H9 (cell line): Measurements from ENCODE around the gene HYPK. TPM values are rescaled to one million over a fixed set of nuclear protein-coding genes. Genes with fewer than 3 reads are reported as not detected.

ENCODE experiments used
- DNase-seq: peaks from one replicate; pipeline ENCODE4 v3.0.0-alpha.2; 2017
- H2AFZ ChIP-seq: one replicate; pipeline ENCODE4 v1.6.1; 2013; ENCODE audit warnings: mild to moderate bottlenecking, low read length, control low read depth, moderate library complexity
- H2AK5ac ChIP-seq: 2 replicates; pipeline ENCODE4 v1.6.1; 2013; ENCODE audit warnings: low read length, control low read depth, mixed read lengths; ENCODE audit not compliant: insufficient read length
- H2BK120ac ChIP-seq: one replicate; pipeline ENCODE4 v1.6.1; 2013; ENCODE audit warnings: low read depth, mild to moderate bottlenecking, low read length, control low read depth, inconsistent platforms; ENCODE audit not compliant: poor library complexity, severe bottlenecking
- H2BK12ac ChIP-seq: 2 replicates; pipeline ENCODE4 v1.6.1; 2013; ENCODE audit warnings: low read length, control low read depth, mixed read lengths, low read depth; ENCODE audit not compliant: insufficient read length
- H2BK15ac ChIP-seq: 2 replicates; pipeline ENCODE4 v1.6.1; 2013; ENCODE audit warnings: low read depth, low read length, control low read depth
- H2BK20ac ChIP-seq: one replicate; pipeline ENCODE4 v1.6.1; 2013; ENCODE audit warnings: low read depth, mild to moderate bottlenecking, low read length, control low read depth, inconsistent platforms; ENCODE audit not compliant: poor library complexity, severe bottlenecking
- H2BK5ac ChIP-seq: 2 replicates; pipeline ENCODE4 v1.6.1; 2013; ENCODE audit warnings: low read length, control low read depth, mixed read lengths; ENCODE audit not compliant: insufficient read length
- H3K14ac ChIP-seq: 2 replicates; pipeline ENCODE4 v1.6.1; 2013; ENCODE audit warnings: low read length, control low read depth; ENCODE audit not compliant: insufficient read depth
- H3K18ac ChIP-seq: 2 replicates; pipeline ENCODE4 v1.6.1; 2013; ENCODE audit warnings: low read depth, mild to moderate bottlenecking, mixed read lengths, low read length, control low read depth; ENCODE audit not compliant: insufficient read length
- H3K23ac ChIP-seq: 2 replicates; pipeline ENCODE4 v1.6.1; 2013; ENCODE audit warnings: low read length, control low read depth, mixed read lengths, low read depth; ENCODE audit not compliant: insufficient read length
- H3K23me2 ChIP-seq: 2 replicates; pipeline ENCODE4 v1.6.1; 2013; ENCODE audit warnings: low read depth, mild to moderate bottlenecking, mixed read lengths, low read length, control low read depth; ENCODE audit not compliant: insufficient read length, poor library complexity, severe bottlenecking
- H3K27ac ChIP-seq: 2 replicates; pipeline ENCODE4 v1.5.1; 2013; ENCODE audit warnings: low read length, control low read depth, mixed read lengths, low read depth; ENCODE audit not compliant: insufficient read length
- H3K27me3 ChIP-seq: 2 replicates; pipeline ENCODE4 v1.6.1; 2013; ENCODE audit warnings: low read length, control low read depth, inconsistent platforms; ENCODE audit not compliant: insufficient read depth
- H3K4ac ChIP-seq: 2 replicates; pipeline ENCODE4 v1.6.1; 2013; ENCODE audit warnings: low read depth, mild to moderate bottlenecking, control low read depth, inconsistent platforms, low read length, moderate library complexity
- H3K4me1 ChIP-seq: 2 replicates; pipeline ENCODE4 v1.6.1; 2013; ENCODE audit warnings: low read length, control low read depth, inconsistent platforms; ENCODE audit not compliant: insufficient read depth
- H3K4me2 ChIP-seq: 2 replicates; pipeline ENCODE4 v1.6.1; 2013; ENCODE audit warnings: low read length, control low read depth, mixed read lengths; ENCODE audit not compliant: insufficient read length, insufficient read depth
- H3K56ac ChIP-seq: 2 replicates; pipeline ENCODE4 v1.6.1; 2013; ENCODE audit warnings: low read depth, mild to moderate bottlenecking, mixed read lengths, low read length, control low read depth; ENCODE audit not compliant: insufficient read length
- H3K79me1 ChIP-seq: 2 replicates; pipeline ENCODE4 v1.6.1; 2013; ENCODE audit warnings: low read depth, mild to moderate bottlenecking, moderate library complexity, low read length, control low read depth, inconsistent platforms; ENCODE audit not compliant: insufficient read depth, poor library complexity, severe bottlenecking
- H3K79me2 ChIP-seq: 2 replicates; pipeline ENCODE4 v1.6.1; 2013; ENCODE audit warnings: low read length, control low read depth, inconsistent platforms; ENCODE audit not compliant: insufficient read depth
- H3K9ac ChIP-seq: 2 replicates; pipeline ENCODE4 v1.6.1; 2013; ENCODE audit warnings: low read length, control low read depth, mixed read lengths; ENCODE audit not compliant: insufficient read length; ENCODE audit errors: extremely low read depth
- H3K9me3 ChIP-seq: one replicate; pipeline ENCODE4 v1.6.1; 2013; ENCODE audit warnings: low read depth, low read length, inconsistent platforms; ENCODE audit not compliant: control insufficient read depth
- H3T11ph ChIP-seq: one replicate; pipeline ENCODE4 v1.6.1; 2013; ENCODE audit warnings: mild to moderate bottlenecking, low read length, control low read depth, inconsistent platforms
- H4K20me1 ChIP-seq: one replicate; pipeline ENCODE4 v1.6.1; 2013; ENCODE audit not compliant: control insufficient read depth, insufficient read length, insufficient read depth
- H4K5ac ChIP-seq: 2 replicates; pipeline ENCODE4 v1.6.1; 2013; ENCODE audit warnings: low read depth, mild to moderate bottlenecking, mixed read lengths, low read length, control low read depth; ENCODE audit not compliant: insufficient read length
- H4K8ac ChIP-seq: replicated peaks from 2 replicates; pipeline ENCODE4 v1.6.1; 2013; ENCODE audit warnings: low read length, control low read depth, mixed read lengths, low read depth; ENCODE audit not compliant: insufficient read length
- H4K91ac ChIP-seq: 2 replicates; pipeline ENCODE4 v1.6.1; 2013; ENCODE audit warnings: low read depth, mild to moderate bottlenecking, moderate library complexity, mixed read lengths, low read length, control low read depth; ENCODE audit not compliant: insufficient read length
- H3K27ac Mint-ChIP-seq, 3 experiments: 2 replicates in 2 of 3; 3 replicates in 1 of 3; pipeline ENCODE4 v1.8.0; 2020 to 2021; ENCODE audit warnings: mixed read lengths in 3 of 3, mild to moderate bottlenecking in 1 of 3, moderate library complexity in 1 of 3
- H3K27me3 Mint-ChIP-seq: 2 replicates; pipeline ENCODE4 v1.8.0; 2021; ENCODE audit warnings: low read depth, mild to moderate bottlenecking, moderate library complexity, mixed read lengths
- H3K36me3 Mint-ChIP-seq, 3 experiments: 2 replicates in 2 of 3; 3 replicates in 1 of 3; pipeline ENCODE4 v1.8.0; 2020 to 2021; ENCODE audit warnings: low read depth in 3 of 3, mixed read lengths in 3 of 3; ENCODE audit not compliant: insufficient read depth in 1 of 3
- H3K4me1 Mint-ChIP-seq, 2 experiments: 2 replicates each; pipeline ENCODE4 v1.8.0; 2020; ENCODE audit warnings: mixed read lengths in 2 of 2
- H3K4me3 Mint-ChIP-seq, 2 experiments: 2 replicates in 1 of 2; 3 replicates in 1 of 2; pipeline ENCODE4 v1.8.0; 2020 to 2021; ENCODE audit warnings: mild to moderate bottlenecking in 2 of 2, mixed read lengths in 2 of 2, moderate library complexity in 1 of 2
- H3K9me3 Mint-ChIP-seq, 2 experiments: 2 replicates in 1 of 2; 3 replicates in 1 of 2; pipeline ENCODE4 v1.8.0; 2020; ENCODE audit warnings: mild to moderate bottlenecking in 2 of 2, mixed read lengths in 2 of 2, moderate library complexity in 1 of 2
- CTCF ChIP-seq: fragments of 200-600 bp; sonication (generic); conservative IDR thresholded peaks from 3 replicates; pipeline ENCODE4 v1.8.0; 2021; ENCODE audit warnings: antibody characterized with exemption, mild to moderate bottlenecking
- WGBS: extraction: QIAGEN DNeasy Blood & Tissue Kit; methylation state at CpG from one replicate; pipeline ENCODE4 v1.1.7; 2013; ENCODE audit warnings: missing lambda C conversion rate, low lambda C conversion rate, mixed read lengths; ENCODE audit not compliant: insufficient read length; ENCODE audit errors: extremely low coverage; 5-methylcytosine and 5-hydroxymethylcytosine counted together
- total RNA-seq: library from RNA; stranded (reverse); gene quantifications from 2 replicates; pipeline ENCODE4 v1.2.1, GENCODE V29; 2021

The HYPK gene
- total RNA-seq, 1 experiment from 2014 or later = 25.4 TPM

GRCh38 chr15:43776101-43776717, 24.2 kb upstream of the HYPK start:
- no peak overlapping the region for H3K27ac ChIP-seq
- no peak overlapping the region for H2AFZ ChIP-seq

More at GRCh38 chr15:43776101-43776717, 24.2 kb upstream of the HYPK start:
- Histone ChIP-seq H2BK5ac (no peak overlapping the region), H4K8ac (no peak overlapping the region), H2AK5ac (no peak overlapping the region), H2BK12ac (no peak overlapping the region), H2BK20ac (no peak overlapping the region), H3K18ac (peak overlapping the region; percentile 53), H3K9me3 (no peaks in the 10 kb centered on the region), H3K4me1 (no peaks in the 10 kb centered on the region; the same call in 1 of the 2 replicates), H3K9ac (peak overlapping the region; percentile 51), H3K56ac (no peak overlapping the region), H3T11ph (no peak overlapping the region), H3K79me2 (no peaks in the 10 kb centered on the region), H4K5ac (no peak overlapping the region), H3K79me1 (no peaks in the 10 kb centered on the region), H3K23me2 (peaks cover 13% of the 10 kb centered on the region), H4K91ac (no peak overlapping the region), H3K4ac (no peak overlapping the region), H3K23ac (no peak overlapping the region), H3K14ac (peak overlapping the region; percentile 70), H3K4me2 (peak overlapping the region; percentile 98), H3K27me3 (no peaks in the 10 kb centered on the region), H2BK15ac (no peak overlapping the region; the same call in 1 of the 2 replicates), H2BK120ac (no peak overlapping the region), H4K20me1 (no peaks in the 10 kb centered on the region)
- Mint-ChIP-seq H3K9me3 (no peaks in the 10 kb centered on the region; a peak in 1 of 5 replicates), H3K36me3 (peaks cover 14 to 36% (median 22%) of the 10 kb centered on the region in 3 experiments; a peak in 6 of 7 replicates), H3K4me1 (peaks cover 12 to 13% of the 10 kb centered on the region in 2 experiments), H3K27me3 (no peaks in the 10 kb centered on the region; the same call in 1 of the 2 replicates), H3K4me3 (peak overlapping the region; percentile 82 to 92), H3K27ac (peak overlapping the region in 2 of 3 experiments; percentile 68 to 81; a peak in 3 of 7 replicates)
- DNase-seq = peak; percentile 73
- TF ChIP-seq CTCF = no peak
- WGBS = no CpG with 5 or more reads among the region's 35 CpGs
